ENCODE measurements around the gene SORCS2. TPM values are rescaled to one million over a fixed set of nuclear protein-coding genes. Genes with fewer than 3 reads are reported as not detected.

SORCS2 gene
- polyA plus RNA-seq, 3 donors: 0.46 to 0.55 TPM; not detected in 1

GRCh38 chr4:7467471-7467870 is 275.1 kb downstream of the SORCS2 start:
- no peaks in the 10 kb centered on the region for H3K79me2 ChIP-seq (ENCODE audit: insufficient read depth, low read length)
- H3K9me3 ChIP-seq (replicated peaks in 1 of 2; ENCODE audit: control insufficient read depth in 1 of 2, insufficient read depth in 1 of 2, low read length in 2 of 2): peaks cover 0 to 10% of the 10 kb centered on the region in 2 donors
- Mint-ChIP-seq H3K27me3 (ENCODE audit: low read depth in 3 of 3) (peaks cover 13 to 16% (median 15%) of the 10 kb centered on the region in 3 donors), H3K4me3 (no peak overlapping the region), H3K27ac (no peak overlapping the region), H3K36me3 (no peaks in the 10 kb centered on the region), H3K9me3 (peaks cover 0 to 8% (median 0%) of the 10 kb centered on the region in 7 donors), H3K4me1 (no peaks in the 10 kb centered on the region)
- no peaks in the 10 kb centered on the region for H3K4me1 ChIP-seq (ENCODE audit: control insufficient read depth in 1 of 2, insufficient read depth in 2 of 2, low read length in 2 of 2)
- no peak overlapping the region for H3K4me2 ChIP-seq (replicated peaks; ENCODE audit: extremely low read depth, low read length, poor library complexity, severe bottlenecking)
- no peak overlapping the region for H3K27ac ChIP-seq (ENCODE audit: low read depth in 1 of 2, low read length in 2 of 2)
- H3K27me3 ChIP-seq (ENCODE audit: control insufficient read depth in 2 of 2, insufficient read depth in 2 of 2, low read length in 2 of 2): no peaks in the 10 kb centered on the region
- no peak overlapping the region for H3K4me3 ChIP-seq (replicated peaks in 1 of 3; ENCODE audit: low read depth in 2 of 3, low read length in 3 of 3)
- no peaks in the 10 kb centered on the region for H4K20me1 ChIP-seq (ENCODE audit: insufficient read depth, low read length)
- intact Hi-C loops (cut with micrococcal nuclease): no loop called here
- no peaks in the 10 kb centered on the region for H3K36me3 ChIP-seq (replicated peaks in 1 of 2; ENCODE audit: control insufficient read depth in 1 of 2, insufficient read depth in 2 of 2, low read length in 2 of 2)
- no peak overlapping the region for H3K9ac ChIP-seq (ENCODE audit: insufficient read depth, low read length, poor library complexity, severe bottlenecking)
- TF ChIP-seq CTCF (IDR thresholded peaks at IDR 0.05): no peak
- WGBS (ENCODE audit: insufficient coverage): 81% methylated on average over 7 of the region's 7 CpGs
- H2AFZ ChIP-seq (ENCODE audit: insufficient read depth, low read depth, low read length, poor library complexity, severe bottlenecking): no peak overlapping the region
- DNase-seq: no peak

GRCh38 chr4:7469023-7469422 is 276.7 kb downstream of the SORCS2 start:
- H4K20me1 ChIP-seq (ENCODE audit: insufficient read depth, low read length): no peaks in the 10 kb centered on the region
- 87% methylated on average over 4 of the region's 4 CpGs for WGBS (ENCODE audit: insufficient coverage)
- H3K4me1 Mint-ChIP-seq: no peaks in the 10 kb centered on the region
- peaks cover 0 to 8% (median 0%) of the 10 kb centered on the region in 7 donors for H3K9me3 Mint-ChIP-seq
- H3K9ac ChIP-seq (ENCODE audit: insufficient read depth, low read length, poor library complexity, severe bottlenecking): no peak overlapping the region
- H2AFZ ChIP-seq (ENCODE audit: insufficient read depth, low read depth, low read length, poor library complexity, severe bottlenecking): no peak overlapping the region
- H3K36me3 Mint-ChIP-seq: no peaks in the 10 kb centered on the region
- no peak overlapping the region for H3K4me2 ChIP-seq (replicated peaks; ENCODE audit: extremely low read depth, low read length, poor library complexity, severe bottlenecking)
- H3K4me3 ChIP-seq (replicated peaks in 1 of 3; ENCODE audit: low read depth in 2 of 3, low read length in 3 of 3): no peak overlapping the region
- H3K4me3 Mint-ChIP-seq: no peak overlapping the region
- H3K9me3 ChIP-seq (replicated peaks in 1 of 2; ENCODE audit: control insufficient read depth in 1 of 2, insufficient read depth in 1 of 2, low read length in 2 of 2): peaks cover 0 to 10% of the 10 kb centered on the region in 2 donors
- no peak overlapping the region for H3K27ac ChIP-seq (ENCODE audit: low read depth in 1 of 2, low read length in 2 of 2)
- H3K4me1 ChIP-seq (ENCODE audit: control insufficient read depth in 1 of 2, insufficient read depth in 2 of 2, low read length in 2 of 2): no peaks in the 10 kb centered on the region
- H3K27me3 ChIP-seq (ENCODE audit: control insufficient read depth in 2 of 2, insufficient read depth in 2 of 2, low read length in 2 of 2): no peaks in the 10 kb centered on the region
- TF ChIP-seq CTCF (IDR thresholded peaks at IDR 0.05): no peak
- no peaks in the 10 kb centered on the region for H3K79me2 ChIP-seq (ENCODE audit: insufficient read depth, low read length)
- peaks cover 17 to 21% (median 20%) of the 10 kb centered on the region in 3 donors for H3K27me3 Mint-ChIP-seq (ENCODE audit: low read depth in 3 of 3)
- no peaks in the 10 kb centered on the region for H3K36me3 ChIP-seq (replicated peaks in 1 of 2; ENCODE audit: control insufficient read depth in 1 of 2, insufficient read depth in 2 of 2, low read length in 2 of 2)
- intact Hi-C loops (cut with micrococcal nuclease): no loop called here
- H3K27ac Mint-ChIP-seq: no peak overlapping the region
- DNase-seq: no peak

Data from CD14-positive monocyte (primary cell).